C4-2B (cell line): ENCODE results near the gene PCSK5.

ENCODE experiments used
- H3K27ac ChIP-seq: fragments of 450-650 bp; 2 replicates; pipeline ENCODE4 v1.5.1; 2017
- CTCF ChIP-seq: fragments of 450-650 bp; conservative IDR thresholded peaks from 2 replicates; pipeline ENCODE4 v1.5.1; 2017; ENCODE audit warnings: mild to moderate bottlenecking
- ZFX ChIP-seq: fragments of 450-650 bp; IDR thresholded peaks from 2 replicates; pipeline ENCODE4 v1.6.1; 2017

Gene PCSK5

GRCh38 chr9:75995066-75995465 is 104.6 kb downstream of the PCSK5 start:
- TF ChIP-seq CTCF = no peak
- TF ChIP-seq ZFX = no peak
- no peak overlapping the region for H3K27ac ChIP-seq

GRCh38 chr9:75996726-75997125 is 106.3 kb downstream of the PCSK5 start:
- H3K27ac ChIP-seq = no peak overlapping the region
- TF ChIP-seq CTCF (no peak), ZFX (no peak)

- TF ChIP-seq CTCF = no peak
- no peak for TF ChIP-seq ZFX
- no peak overlapping the region for H3K27ac ChIP-seq
These were observed 106.7 kb downstream of the PCSK5 start for GRCh38 chr9:75997206-75997605.

GRCh38 chr9:75998096-75998780 is 107.8 kb downstream of the PCSK5 start:
- no peak overlapping the region for H3K27ac ChIP-seq
- TF ChIP-seq CTCF (no peak), ZFX (no peak)

GRCh38 chr9:76001459-76001858 is 111.0 kb downstream of the PCSK5 start:
- TF ChIP-seq CTCF (no peak), ZFX (no peak)
- no peak overlapping the region for H3K27ac ChIP-seq

GRCh38 chr9:76003041-76003440 is 112.6 kb downstream of the PCSK5 start:
- no peak overlapping the region for H3K27ac ChIP-seq
- TF ChIP-seq ZFX (no peak), CTCF (no peak)

- no peak overlapping the region for H3K27ac ChIP-seq
- TF ChIP-seq ZFX (no peak), CTCF (no peak)
These were observed 114.1 kb downstream of the PCSK5 start for GRCh38 chr9:76004526-76004925.
